D721Med (cell line): ENCODE results near the gene SERPINA3.

Experiments used
- DNase-seq: peaks from one replicate; pipeline ENCODE4 v3.0.0; 2011; ENCODE audit warnings: low spot score; ENCODE audit not compliant: insufficient read length
- FAIRE-seq: peaks from 2 replicates; lab custom pipeline; 2011; peaks lifted over from hg19 to GRCh38; lab: Jason Lieb, UNC
- TF ChIP-seq, protein P1 (sequence below): IDR thresholded peaks from 2 replicates; pipeline ENCODE4 v1.5.1; 2012; ENCODE audit warnings: mild to moderate bottlenecking, control low read depth; ENCODE audit not compliant: insufficient read depth; ENCODE audit errors: missing control alignments

Gene SERPINA3

DNA sequence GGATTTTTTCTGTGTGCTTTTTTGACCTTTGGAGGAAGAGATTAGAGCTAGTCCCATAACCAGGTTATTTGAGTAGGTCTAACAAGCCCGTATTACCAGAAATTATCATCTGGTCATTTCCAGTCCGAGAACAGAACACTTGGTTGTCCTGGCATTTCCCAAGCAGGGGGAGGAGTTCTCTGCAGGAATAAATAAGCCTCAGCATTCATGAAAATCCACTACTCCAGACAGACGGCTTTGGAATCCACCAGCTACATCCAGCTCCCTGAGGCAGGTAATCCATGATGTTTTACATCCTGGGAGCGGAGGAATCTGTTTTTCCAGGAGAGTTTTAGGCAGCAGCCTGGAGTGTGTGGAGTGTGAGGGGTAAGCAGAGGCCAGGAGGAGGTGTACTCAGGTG lies at the start of gene SERPINA3:
Gene SERPINA3, plus strand, starts transcription at position 218 of the 400 bp plus-strand sequence. CDS start 2,051 bp downstream, outside the sequence.
- DNase-seq, result no peak
- no peak for FAIRE-seq
- TF ChIP-seq, protein P1, sequence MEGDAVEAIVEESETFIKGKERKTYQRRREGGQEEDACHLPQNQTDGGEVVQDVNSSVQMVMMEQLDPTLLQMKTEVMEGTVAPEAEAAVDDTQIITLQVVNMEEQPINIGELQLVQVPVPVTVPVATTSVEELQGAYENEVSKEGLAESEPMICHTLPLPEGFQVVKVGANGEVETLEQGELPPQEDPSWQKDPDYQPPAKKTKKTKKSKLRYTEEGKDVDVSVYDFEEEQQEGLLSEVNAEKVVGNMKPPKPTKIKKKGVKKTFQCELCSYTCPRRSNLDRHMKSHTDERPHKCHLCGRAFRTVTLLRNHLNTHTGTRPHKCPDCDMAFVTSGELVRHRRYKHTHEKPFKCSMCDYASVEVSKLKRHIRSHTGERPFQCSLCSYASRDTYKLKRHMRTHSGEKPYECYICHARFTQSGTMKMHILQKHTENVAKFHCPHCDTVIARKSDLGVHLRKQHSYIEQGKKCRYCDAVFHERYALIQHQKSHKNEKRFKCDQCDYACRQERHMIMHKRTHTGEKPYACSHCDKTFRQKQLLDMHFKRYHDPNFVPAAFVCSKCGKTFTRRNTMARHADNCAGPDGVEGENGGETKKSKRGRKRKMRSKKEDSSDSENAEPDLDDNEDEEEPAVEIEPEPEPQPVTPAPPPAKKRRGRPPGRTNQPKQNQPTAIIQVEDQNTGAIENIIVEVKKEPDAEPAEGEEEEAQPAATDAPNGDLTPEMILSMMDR, result no peak

DNA sequence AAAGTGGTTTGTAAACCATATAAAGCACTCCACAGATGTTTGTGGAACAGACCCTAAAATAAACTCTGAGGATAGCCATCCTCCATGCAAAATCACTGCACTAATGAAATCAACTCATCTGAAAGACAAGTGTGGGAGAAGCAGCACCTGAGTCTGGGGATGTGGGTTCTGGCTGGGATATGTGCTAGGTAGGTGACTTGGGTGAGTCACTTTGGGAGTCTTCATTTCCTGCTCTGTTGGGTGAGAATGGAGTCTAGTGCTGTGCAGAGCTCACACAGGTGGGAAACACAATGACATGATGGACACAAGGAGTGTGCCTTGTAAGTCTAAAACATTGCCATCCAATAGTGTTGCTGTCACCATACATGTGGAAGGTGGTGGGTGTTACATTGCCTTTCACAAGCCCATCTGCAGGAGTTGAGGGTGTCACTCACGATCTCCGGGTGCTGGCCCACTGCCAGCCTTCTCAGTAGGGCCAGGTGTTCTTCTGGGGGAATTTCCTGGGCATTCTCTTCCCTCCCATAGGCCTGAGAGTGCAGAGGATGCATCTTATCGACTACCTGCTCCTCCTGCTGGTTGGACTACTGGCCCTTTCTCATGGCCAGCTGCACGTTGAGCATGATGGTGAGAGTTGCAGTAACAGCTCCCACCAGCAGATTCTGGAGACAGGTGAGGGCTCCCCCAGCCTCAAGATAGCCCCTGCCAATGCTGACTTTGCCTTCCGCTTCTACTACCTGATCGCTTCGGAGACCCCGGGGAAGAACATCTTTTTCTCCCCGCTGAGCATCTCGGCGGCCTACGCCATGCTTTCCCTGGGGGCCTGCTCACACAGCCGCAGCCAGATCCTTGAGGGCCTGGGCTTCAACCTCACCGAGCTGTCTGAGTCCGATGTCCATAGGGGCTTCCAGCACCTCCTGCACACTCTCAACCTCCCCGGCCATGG lies 49.0 kb upstream of the SERPINA3 start:
- TF ChIP-seq, protein P1, result no peak
- FAIRE-seq, result no peak

DNA sequence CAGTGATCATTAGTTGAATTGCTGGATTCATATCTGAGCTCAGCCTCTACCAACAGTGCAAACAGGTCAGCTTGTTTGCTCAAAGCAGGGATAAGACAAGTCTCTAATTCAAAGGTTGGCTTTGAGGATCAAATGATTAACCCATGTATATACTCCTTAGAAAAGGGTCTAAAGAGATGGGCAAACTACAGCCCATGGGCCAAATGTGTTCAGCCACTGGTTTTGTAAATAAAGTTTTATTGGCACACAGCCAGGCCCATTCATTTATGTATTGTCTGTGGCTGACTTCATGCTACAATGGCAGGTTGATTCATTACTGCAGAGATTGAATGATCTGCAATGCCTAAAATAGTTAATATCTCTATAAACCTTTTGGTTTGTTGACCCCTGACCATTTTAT lies 47.8 kb upstream of the SERPINA3 start:
- FAIRE-seq (no peak), DNase-seq (no peak)
- TF ChIP-seq, protein P1, result no peak

More for the DNA sequence above, 49.0 kb upstream of the SERPINA3 start:
- no peak for DNase-seq

DNA sequence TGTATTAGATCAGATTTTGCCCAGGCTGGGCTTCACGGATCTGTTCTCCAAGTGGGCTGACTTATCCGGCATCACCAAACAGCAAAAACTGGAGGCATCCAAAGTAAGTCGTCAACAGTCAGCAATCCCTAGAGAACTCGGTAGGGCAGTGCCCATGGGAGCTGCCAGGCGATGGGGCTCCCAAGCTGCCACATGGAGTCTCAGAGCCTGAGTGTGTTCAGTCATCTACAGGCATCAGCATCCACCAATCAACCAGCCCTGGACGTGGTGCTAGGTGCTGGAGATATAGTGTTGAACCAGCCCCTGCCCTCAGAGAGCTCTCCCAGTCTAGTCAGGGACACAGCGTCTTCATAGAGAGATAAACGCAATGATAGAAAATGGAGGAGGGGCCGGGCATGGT lies 44.0 kb upstream of the SERPINA3 start:
- FAIRE-seq, result no peak
- DNase-seq, result no peak
- TF ChIP-seq, protein P1, result no peak

DNA sequence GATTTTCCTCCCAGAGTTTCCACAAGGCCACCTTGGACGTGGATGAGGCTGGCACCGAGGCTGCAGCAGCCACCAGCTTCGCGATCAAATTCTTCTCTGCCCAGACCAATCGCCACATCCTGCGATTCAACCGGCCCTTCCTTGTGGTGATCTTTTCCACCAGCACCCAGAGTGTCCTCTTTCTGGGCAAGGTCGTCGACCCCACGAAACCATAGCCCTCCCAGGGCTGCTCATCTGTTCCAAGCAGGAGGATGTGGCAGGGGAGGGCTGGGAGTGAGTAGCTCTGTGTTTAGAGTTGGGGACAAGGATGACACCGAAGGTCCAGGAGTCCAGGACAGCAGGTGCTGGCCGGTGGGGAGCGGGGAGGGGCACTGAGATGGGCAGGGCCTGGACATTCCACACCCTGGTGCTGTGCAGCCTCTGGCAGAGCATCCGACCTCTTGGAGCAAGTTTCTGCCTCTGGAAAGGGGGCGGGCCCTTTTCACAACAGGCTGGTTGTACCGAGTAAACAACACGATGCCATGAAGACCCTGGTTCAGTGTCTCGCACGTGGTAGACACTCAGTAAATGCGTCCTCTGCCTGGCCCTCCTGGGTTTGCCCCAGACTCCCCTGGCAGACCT lies 42.7 kb upstream of the SERPINA3 start:
- no peak for DNase-seq
- FAIRE-seq, result no peak
- TF ChIP-seq, protein P1, result no peak

DNA sequence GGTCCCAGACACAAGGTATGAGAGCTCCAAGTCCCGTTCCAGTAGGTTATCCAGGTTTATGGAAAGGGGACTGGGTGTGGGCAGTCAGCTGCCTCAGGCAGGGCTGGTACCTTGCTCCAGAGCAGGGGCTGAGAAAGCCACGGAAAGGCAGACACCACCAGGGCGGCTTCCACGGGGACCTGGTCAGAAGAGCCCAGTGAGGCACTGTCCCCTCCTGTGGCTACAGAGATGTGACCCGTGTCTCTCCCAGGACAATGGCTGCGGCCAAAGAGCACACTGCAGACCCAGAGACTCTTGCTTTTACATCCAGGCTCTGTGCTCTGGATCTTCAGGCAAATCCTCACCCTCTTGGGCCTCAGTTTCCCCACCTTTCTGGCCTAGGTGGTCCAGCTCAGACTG lies 42.2 kb upstream of the SERPINA3 start:
- FAIRE-seq (no peak), DNase-seq (no peak)
- TF ChIP-seq, protein P1, result no peak

DNA sequence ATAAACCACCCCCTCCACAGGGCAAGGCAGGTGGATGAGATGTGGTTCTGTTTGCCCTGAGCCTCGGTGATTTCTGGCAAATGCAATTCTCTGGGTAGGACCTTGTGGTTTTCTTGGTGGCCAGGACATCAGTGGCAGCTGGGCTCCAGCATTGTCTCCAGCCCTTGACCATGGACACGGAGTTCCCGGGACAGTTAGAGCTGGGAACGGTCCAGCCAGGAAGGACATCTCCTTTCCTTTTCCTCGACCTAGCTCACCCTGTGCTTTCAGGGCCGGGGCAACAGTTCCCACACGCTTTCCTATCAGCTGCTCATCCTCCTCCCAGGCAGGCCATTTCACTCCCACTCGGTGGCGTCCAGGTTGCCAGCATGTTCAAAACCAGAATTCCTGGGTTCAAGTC lies 41.8 kb upstream of the SERPINA3 start:
- FAIRE-seq (no peak), DNase-seq (no peak)
- TF ChIP-seq, protein P1, result no peak
